DMS153 (cell line): ENCODE results near the gene MLPH.
A peak's percentile ranks its signal among the peaks of the same experiment; 100 is the strongest.

Source experiments
- DNase-seq: peaks from one replicate; lab custom pipeline; 2025; lab: John Stamatoyannopoulos, UW

Gene MLPH

DNA sequence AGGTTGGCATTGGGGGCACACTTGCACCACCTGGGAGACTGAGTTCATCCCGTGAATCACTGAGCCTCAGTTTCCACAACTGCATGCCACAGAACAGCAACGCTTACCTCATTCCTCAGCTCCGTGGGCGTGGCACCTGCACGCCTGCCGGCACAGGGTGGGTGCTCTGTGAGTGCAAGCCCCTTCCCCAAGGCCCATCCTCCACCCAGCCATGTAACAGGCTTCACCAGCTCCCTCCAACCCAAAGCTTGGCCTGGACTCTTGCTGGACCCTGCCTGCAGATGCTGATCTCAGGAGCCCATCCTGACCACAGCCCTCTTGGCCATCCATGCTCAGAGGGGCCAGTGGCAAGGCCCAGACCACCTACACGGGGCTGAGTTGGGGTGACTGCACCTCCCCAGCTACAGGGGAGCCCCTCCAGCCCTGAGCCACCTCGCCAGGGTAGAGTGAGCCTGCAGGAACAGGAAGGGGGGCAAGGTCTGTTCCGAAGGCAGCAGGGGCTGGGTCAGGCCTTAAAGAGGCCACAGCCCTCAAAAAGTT, 81.1 kb downstream of the MLPH start:
- no peak for DNase-seq

DNA sequence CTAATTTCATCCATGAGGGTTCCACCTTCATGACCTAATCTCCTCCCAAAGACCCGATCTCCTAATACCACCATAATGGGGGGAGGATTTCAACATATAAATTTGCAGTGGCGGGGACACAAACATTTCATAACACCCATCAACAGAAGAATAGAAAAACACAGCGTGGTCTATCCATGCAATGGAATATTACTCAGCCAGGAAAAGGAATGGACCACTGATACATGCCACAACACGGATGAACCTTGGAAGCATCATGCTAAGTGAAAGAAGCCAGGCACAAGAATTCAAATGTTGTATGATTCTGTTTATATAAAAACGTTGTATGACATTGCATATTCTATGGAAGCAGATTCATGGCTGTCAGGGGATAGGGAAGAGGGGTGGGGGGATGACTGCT, 82.0 kb downstream of the MLPH start:
- no peak for DNase-seq

DNA sequence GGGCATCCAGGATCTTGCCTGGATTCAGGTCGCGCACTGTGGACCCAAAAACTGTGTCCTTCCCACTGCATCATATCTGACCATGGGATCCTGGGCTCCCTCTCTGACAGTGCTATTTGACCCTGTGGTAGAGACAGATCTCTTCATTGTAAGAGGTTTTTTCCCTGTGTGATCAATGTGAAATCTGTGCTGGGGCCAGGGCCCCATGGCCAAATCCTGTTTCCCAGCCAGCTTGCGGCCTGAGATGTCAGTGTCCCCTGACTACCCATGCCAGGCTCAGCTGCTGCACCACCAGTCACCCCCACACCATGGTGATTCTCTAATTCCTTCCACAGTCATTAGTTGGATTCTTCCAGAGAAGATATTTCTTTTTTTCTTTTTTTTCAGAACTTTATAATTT, 82.8 kb downstream of the MLPH start:
- DNase-seq = no peak

DNA sequence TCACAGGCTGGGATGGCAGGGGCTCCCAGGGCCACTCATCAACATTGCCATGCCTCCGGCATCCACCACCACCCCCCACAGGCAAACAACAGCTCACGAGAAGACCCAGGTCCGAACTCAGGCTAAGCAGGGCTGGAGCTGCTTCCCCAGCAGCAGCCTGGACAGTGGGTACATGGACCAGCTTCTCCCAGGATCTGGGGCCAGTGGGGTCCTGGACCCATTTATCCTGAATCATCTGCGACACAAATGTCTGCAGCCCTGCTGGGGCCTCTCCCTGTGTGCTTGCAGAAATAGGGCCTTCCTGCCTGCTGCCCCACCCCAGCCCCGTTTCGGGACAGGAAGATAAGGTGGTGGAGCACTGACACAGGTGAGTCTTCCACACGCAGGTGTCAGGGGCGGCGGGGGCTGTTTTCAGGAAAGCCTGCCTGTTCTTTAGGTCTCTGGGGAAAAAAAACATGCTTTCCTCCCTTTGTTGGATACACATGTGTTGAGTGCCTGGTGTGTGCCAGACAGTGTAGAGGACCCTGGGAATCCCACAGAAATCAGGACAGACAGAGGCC, 83.8 kb downstream of the MLPH start:
- DNase-seq = no peak

DNA sequence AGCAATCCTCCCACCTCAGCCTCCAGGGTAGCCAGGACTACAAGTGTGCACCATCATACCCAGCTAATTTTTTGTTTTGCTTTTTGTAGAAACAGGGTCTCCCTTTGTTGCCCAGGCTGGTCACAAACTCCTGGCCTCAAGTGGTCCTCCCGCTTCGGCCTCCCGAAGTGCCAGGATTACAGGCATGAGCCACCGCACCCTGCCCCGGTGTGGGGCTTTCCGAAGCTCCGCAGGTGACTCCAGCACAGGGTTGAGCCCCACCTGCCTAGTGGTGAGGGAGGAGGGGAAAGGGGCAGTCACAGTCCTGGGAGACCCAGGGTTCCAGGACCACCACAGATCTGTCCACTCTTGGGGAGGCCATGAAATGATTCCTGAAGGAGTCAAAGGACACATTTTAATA, 84.5 kb downstream of the MLPH start:
- DNase-seq = no peak

DNA sequence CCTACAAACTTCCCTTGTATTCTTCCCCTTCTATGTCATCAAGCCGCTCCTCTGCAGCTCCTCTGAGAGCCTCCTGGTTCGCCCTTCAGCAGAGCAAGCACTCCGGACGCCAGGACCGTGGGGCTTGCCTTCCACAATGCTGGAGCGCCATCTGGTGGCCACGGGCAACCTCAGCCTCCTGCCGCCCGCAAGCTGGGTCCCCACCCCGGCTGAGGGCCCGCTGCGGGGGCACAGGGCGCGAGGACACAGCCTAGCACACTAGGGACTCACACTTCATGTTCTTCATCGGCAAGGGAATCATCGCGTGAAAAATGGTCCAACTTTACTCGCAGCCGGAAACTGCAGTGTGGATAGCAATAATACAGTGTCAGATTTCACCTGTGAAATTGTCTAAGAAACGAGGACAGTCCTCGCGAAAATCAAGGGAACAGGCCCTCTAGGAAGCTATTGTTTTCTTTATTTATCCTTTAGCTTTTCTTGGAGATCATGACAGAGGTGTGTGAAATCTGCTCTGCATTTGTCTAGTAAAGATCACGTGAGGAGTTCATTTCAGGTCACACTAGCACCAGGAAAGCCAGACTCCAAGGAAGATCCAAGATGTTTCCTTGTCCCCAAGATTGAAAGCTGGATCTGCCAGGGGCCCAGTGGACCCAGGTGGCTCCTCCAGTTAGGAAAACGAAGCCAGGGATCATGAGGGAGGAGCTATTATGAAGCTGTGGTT, 85.1 kb downstream of the MLPH start:
- peak; percentile 69 for DNase-seq

DNA sequence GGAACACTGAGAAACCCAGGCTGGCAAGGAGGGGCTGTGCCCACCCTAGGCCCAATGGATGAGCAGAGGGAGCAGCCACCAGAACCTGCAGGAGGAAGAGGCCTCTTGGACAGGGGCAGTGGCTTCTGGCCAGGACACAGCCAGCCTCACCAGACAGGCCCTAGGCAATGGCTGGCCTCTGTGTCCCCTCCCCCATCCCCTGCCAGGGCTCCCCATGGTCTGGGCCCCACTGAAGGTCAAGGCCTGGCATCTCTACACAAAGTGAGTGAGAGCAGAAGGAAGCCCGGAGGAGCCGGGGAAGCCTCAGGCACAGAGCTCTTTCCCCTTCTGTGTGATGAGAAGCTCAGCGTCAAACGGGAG, 85.7 kb downstream of the MLPH start:
- no peak for DNase-seq

DNA sequence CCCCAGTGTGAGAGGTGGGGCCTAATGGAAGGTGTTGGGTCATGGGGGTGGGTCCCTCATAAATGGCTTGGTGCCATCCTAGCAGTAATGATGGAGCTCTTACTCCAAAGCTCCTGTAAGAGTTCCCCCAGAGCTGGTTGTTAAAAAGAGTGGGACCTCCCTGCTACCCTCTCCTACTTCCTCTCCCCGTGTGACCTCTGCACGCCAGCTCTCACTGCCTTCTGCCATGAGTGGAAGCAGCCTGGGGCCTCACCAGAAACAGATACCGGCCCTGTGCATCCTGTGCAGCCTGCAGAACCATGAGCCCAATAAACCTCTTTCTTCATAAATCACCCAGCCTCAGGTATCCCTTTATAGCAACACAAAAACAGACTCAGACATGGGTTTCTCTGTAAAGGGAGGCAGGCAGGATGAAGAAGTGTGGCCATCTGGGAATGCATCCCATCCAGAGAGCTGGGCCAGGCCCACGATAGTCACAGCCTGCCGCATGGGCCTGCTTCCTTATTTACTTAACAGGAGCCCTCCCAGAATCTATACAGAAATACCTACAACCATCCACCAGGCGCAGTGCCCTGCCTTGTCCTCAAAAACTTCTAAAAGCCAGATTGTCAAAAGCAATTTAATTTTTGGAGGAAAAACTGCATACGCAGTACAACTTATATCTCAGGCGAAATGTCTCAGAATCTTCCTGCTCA, 86.8 kb downstream of the MLPH start:
- no peak for DNase-seq

DNA sequence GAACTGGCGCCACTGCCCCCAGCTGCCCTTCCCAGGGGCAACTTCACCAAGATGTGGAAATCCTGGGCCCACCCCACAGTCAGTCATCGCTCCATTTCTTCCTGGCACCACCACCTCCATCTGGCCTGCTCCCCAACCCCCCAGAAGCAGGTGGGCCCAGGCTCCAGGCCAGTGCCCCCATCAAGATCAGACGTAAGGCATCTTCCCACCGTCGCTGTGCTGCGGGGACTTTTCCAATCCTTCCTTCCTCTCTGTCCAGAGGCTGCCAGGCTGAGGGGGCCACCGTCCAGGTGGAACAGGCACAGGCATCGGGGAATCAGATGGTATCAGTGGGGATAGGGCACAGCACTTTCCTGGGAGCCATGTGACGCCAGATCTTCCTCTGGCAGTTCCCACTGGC, 87.4 kb downstream of the MLPH start:
- no peak for DNase-seq

DNA sequence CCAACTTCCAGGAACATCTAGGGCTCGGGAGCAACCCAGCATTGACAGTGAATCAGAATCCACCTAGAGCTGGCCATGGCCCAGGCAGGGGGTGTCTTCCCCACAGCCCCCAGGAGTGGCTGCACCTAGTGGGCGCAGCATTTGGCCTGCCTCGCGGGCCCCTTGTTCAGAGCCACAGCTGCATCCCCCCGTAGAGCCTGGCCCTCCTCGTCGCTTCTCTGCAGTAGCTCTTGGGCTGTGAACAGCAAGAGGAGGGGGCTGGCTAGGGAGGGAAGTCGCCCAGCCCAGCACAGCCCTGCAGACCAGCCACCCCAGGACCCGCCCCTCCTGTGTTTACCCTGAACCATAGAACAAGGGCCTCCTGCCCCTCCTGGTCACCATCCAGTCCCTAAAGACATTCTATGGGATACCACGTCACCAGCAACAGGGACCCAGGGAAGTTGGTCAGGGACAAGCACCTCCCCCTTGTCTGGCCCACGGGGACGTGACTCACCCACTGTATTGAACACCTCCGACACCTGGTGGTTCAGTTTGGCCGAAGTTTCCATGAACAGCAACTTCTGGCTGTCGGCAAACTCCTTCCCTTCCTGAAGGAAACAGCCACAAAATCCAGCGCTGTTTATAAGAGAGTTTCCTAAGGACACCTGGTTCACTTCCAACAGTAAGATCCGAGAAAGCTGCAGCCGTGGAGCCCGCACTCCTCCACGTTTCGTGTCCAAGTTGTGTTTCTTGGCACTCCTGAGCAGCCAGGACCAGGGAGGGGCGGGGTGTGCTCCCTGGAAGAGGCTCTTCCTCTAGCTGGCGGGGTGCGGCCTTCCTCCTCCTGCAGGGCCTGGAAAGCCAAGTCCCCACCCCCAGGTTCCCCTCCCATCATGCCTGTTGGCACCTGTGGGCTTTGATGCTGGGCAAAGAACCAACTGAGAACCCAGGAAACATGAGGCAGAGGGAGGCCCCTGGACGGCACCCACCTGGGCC, 88.1 kb downstream of the MLPH start:
- no peak for DNase-seq

DNA sequence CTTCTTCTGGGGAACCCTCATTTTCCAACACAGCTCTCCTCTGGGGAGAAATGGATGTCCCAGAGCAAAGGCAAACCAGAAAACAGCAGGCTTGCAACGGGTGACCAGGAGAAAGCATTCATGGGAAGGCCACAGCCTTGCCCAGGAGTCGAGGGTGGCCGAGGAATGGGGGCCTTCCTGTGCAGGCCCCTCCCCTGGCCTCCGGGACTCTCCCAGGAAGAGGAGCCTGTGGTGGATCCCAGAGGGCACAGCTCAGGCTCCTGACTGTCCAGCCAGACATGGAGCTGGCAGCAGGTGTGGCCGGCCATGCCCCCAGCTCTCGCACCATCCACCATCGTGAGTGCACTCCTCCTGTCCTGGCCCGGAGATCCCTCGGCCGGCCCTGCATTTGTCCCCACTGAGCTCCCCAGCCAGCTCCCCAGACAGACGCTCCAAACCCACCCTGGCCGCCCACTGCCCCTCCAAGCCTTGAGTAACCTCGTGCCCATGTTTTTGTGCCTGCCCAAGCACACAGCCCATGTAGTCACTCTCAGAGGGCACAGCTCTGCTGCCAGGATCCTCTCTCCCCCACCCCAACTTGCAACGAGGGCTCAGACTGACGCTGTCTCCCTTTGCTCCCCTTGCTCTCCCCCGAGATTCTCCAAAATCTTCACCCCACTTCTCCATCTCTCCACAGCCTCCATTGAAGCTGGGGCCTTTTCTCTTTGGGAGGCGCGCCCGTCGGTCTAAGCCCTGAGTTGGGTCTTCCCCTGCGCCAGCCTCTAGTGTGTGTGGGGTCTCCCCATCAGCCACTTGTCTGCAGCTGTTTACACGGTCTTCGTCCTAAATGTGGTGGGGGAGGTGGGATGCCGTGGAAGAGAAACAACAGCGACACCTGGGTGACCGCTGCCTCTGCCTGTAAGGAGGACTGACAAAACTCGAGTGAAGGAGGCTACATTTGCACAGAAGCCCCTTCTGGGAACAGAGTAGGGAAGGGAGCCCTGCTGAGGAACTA, 89.1 kb downstream of the MLPH start:
- DNase-seq = no peak

DNA sequence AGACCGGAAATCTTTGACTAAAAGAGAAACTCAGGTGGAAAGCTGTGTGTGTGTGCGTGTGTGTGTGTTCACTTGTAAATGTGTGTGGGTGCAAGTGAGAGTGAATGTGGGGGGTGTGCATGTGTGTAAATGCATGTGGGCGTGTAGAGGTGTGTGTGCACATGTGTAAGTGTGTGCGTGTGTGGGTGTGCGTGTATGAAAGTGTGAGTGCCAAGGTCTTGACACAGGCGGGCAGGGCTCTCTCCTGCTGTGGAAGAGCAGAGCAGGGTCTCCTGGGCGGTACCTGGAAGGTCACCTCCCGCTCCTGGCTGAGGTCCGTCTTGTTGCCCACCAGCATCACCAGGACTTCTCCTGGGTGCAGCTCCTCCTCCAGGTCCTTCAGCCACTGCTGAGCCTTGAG, 89.9 kb downstream of the MLPH start:
- DNase-seq = no peak

DNA sequence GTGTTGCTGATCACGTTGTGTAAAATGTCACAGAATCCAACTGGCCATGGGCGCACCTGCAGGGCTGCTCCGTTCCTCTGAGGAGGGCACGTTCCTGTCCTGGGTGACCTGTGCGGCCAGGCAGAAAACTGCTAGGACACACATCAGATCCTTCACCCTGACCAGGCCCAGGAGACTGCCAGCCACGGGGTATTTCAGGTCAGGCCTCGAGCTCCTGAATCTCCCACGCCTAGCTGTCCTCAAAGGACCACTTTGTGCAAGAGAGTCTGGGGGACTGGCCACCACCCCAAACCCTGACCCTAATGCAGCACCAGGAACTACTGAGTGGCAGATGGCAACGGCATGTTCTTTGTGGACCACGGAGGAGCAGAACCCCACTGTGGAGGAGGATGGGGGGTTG, 90.4 kb downstream of the MLPH start:
- DNase-seq = no peak

DNA sequence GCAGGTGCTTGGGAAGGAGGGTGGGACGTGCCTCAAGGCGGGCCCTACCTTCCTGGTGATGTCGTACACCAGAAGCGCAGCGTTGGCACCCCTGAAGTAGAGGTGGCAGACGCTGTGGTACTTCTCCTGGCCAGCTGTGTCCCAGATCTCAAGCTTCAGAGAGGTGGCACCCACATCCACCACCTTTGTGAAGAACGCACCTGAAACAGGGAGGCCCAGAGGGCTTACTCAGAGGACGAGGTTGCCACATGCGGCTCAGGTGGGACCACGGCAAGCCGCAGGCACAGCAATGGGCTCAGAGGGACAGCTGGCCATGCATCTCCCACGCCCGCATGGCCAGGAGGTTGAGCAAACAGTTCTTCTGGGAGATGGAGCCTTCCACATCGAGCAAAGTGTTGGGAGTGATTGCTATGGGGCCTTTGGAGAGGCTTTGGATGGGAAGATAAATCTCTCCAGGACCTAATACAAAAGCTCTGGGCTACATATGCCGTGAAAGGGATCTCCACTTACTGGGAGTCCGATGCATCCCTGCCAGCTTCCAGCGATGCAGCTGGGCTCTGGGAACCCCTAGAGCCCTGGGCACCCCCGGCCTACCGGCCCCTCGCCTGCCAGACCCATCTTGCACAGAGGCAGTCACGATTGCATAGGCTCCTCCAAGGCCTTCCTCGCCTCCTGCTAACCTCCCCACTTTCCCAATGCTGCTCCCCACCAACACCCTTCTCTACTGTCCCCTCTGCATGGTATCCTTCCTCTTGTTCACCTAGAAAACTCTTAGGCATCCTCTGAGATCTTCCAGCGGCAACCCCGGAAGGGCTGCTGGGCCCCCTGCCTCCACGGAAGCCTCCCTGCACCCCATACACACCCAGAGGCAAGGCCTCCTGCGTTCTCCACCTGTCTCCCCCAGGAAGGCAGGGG, 91.2 kb downstream of the MLPH start:
- no peak for DNase-seq

DNA sequence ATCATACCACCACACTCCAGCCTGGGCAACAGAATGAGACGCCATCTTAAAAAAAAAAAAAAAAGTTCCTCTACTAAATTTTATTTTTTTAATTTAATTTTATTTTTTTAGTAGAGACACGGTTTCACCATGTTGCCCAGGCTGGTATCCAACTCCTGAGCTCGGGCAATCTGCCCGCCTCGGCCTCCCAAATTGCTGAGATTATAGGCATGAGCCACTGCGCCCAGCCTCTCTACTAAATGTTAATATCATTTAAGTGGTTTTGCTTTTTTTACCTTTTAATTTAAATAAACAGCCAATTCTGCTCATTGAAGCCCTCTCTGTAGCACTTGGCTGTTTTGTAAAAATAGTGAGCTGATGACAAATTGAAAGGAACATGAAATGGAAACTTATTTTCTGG, 94.3 kb downstream of the MLPH start:
- DNase-seq = no peak

DNA sequence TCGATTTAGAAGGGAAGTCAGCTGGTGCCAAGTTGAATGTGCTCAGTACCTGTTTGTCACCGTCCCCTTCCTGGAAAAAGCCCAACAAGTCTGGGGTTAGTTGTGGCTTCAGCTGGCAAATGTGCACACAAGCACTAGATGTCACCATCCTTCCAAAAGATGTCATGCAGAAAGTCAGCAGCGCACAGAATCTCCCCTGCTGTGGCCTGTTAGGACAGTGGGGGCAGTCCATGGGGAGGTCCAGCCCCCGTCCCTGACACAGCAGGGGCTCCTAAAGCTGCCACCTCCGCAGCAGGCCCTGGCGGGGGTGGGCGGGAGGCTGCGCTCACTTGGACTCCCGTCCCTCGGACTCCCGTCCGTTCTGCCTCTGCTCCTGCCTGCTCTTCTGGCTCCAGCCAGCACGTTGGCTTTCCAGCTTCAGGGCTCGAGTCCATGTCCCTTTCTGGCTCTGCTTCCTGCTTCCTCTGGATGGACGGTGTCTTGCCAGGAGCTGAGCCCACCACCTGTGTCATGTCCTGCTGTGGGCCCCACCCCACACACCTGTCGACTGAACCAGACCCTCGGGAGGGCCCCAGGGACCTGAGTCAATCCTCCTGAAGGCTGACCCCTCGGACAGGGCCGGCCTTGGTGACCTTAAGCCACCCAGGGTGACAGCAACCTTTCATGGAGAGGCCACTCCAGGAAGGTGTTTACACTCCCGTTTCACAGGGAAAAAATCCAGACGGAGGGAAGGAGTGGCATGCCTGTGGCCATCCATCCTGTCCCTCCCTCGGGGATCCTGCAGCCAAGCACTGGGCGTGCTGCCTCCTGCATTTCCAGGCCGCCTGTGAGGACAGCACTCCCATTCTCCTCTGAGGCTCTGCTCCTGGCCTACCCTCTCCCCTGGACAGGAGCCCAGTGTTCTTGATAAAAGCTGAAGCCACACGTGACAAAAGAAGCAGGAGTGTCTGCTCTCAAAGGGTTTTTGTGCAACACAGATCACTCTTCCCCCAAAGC, 95.0 kb downstream of the MLPH start:
- DNase-seq = peak; percentile 83

DNA sequence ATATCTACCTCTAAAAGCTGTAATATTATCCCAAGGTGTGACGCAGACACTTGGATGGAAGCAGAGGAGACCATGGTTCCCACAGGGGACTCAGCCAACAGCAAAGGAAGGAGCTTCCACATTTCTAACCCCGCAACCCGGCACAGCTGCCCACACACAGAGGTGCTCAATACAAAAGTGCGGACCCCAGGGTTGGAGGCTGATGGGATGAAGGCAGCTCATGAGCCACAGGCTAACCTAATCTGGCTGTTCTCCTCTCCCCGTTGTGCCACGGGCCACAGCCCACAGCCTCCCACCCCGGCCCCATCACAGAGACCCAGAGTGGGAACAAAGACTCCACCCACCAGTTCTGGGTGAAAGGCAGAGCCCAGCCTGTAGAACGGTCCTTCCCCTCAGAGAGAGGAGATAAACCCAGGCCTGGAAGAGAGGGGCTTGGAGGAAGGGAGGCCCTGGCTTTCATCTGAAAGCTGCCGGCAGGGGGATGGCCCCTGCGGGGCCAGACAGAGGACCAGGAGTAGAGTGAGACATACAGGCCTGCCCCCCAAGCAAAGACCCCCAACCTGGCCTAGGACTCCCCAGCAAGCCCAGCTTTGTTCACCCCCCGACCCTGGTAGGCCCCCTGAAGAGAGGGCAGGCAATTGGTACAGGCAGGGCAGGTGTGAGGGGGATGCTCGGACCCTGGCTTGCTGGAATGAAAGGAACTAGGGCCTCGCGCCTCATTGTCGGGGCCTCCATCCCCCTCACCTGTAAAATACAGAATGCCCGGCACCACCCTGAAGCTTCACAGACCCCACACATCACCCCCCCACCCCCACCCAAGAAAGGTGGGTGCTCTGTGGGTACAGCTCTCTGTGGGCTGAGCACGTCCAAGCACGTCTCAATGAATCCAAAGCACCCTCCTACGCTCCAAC, 96.6 kb downstream of the MLPH start:
- no peak for DNase-seq
